Measurements from ENCODE around the gene MGMT. TPM values are rescaled to one million over a fixed set of nuclear protein-coding genes. Genes with fewer than 3 reads are reported as not detected.

Gene MGMT
- total RNA-seq, 3 donors from 2014 or later: 15.4 to 17.5 (median 16.3) TPM

GRCh38 chr10:129547608-129548007 lies 80.6 kb downstream of the MGMT start:
- no peaks in the 10 kb centered on the region for H3K36me3 ChIP-seq (ENCODE audit: low read depth)
- H3K4me1 ChIP-seq (ENCODE audit: low read depth): no peaks in the 10 kb centered on the region
- no peak for ATAC-seq
- no peak for DNase-seq
- no peak for TF ChIP-seq CTCF (IDR thresholded peaks at IDR 0.05)
- H3K9me3 ChIP-seq: no peaks in the 10 kb centered on the region
- no peak overlapping the region for H3K4me3 ChIP-seq
- intact Hi-C loops (cut with DNase I, micrococcal nuclease): no loop called here

- DNase-seq: no peak
- intact Hi-C loops (cut with DNase I, micrococcal nuclease): no loop called here
- Histone ChIP-seq H3K9me3 (no peaks in the 10 kb centered on the region), H3K4me1 (ENCODE audit: low read depth) (no peaks in the 10 kb centered on the region), H3K36me3 (ENCODE audit: low read depth) (no peaks in the 10 kb centered on the region), H3K4me3 (no peak overlapping the region)
- no peak for TF ChIP-seq CTCF (IDR thresholded peaks at IDR 0.05)
- no peak for ATAC-seq
These were observed 81.6 kb downstream of the MGMT start for GRCh38 chr10:129548600-129548999.

GRCh38 chr10:129550076-129550475 lies 83.0 kb downstream of the MGMT start:
- Histone ChIP-seq H3K9me3 (no peaks in the 10 kb centered on the region), H3K36me3 (ENCODE audit: low read depth) (no peaks in the 10 kb centered on the region), H3K4me1 (ENCODE audit: low read depth) (no peaks in the 10 kb centered on the region), H3K4me3 (no peak overlapping the region)
- no peak for ATAC-seq
- DNase-seq: no peak
- no peak for TF ChIP-seq CTCF (IDR thresholded peaks at IDR 0.05)
- intact Hi-C loops (cut with DNase I, micrococcal nuclease): no loop called here

GRCh38 chr10:129550658-129551057 lies 83.6 kb downstream of the MGMT start:
- DNase-seq (no peak), ATAC-seq (no peak)
- TF ChIP-seq CTCF (IDR thresholded peaks at IDR 0.05): no peak
- no peaks in the 10 kb centered on the region for H3K9me3 ChIP-seq
- intact Hi-C loops (cut with DNase I, micrococcal nuclease): no loop called here
- no peak overlapping the region for H3K4me3 ChIP-seq
- H3K36me3 ChIP-seq (ENCODE audit: low read depth): no peaks in the 10 kb centered on the region
- no peaks in the 10 kb centered on the region for H3K4me1 ChIP-seq (ENCODE audit: low read depth)

GRCh38 chr10:129552119-129552518 lies 85.1 kb downstream of the MGMT start:
- ATAC-seq (no peak), DNase-seq (no peak)
- Histone ChIP-seq H3K4me3 (no peak overlapping the region), H3K36me3 (ENCODE audit: low read depth) (no peaks in the 10 kb centered on the region), H3K4me1 (ENCODE audit: low read depth) (no peaks in the 10 kb centered on the region), H3K9me3 (no peaks in the 10 kb centered on the region)
- intact Hi-C loops (cut with DNase I, micrococcal nuclease): no loop called here
- TF ChIP-seq CTCF (IDR thresholded peaks at IDR 0.05): no peak

- Histone ChIP-seq H3K4me1 (ENCODE audit: low read depth) (no peaks in the 10 kb centered on the region), H3K9me3 (no peaks in the 10 kb centered on the region), H3K4me3 (no peak overlapping the region), H3K36me3 (ENCODE audit: low read depth) (no peaks in the 10 kb centered on the region)
- TF ChIP-seq CTCF (IDR thresholded peaks at IDR 0.05): no peak
- intact Hi-C loops (cut with DNase I, micrococcal nuclease): no loop called here
- ATAC-seq: no peak
- no peak for DNase-seq
These were observed 86.9 kb downstream of the MGMT start for GRCh38 chr10:129553928-129554327.

All from mucosa of descending colon (tissue), 3 donors.